ENCODE data around the gene AKAP5. TPM values are rescaled to one million over a fixed set of nuclear protein-coding genes. Genes with fewer than 3 reads are reported as not detected.

The AKAP5 gene
- polyA plus RNA-seq, 1 donor (not counting 4 experiments of a cell fraction or from before 2014, with no cell fraction given) = 0.08 TPM

DNA sequence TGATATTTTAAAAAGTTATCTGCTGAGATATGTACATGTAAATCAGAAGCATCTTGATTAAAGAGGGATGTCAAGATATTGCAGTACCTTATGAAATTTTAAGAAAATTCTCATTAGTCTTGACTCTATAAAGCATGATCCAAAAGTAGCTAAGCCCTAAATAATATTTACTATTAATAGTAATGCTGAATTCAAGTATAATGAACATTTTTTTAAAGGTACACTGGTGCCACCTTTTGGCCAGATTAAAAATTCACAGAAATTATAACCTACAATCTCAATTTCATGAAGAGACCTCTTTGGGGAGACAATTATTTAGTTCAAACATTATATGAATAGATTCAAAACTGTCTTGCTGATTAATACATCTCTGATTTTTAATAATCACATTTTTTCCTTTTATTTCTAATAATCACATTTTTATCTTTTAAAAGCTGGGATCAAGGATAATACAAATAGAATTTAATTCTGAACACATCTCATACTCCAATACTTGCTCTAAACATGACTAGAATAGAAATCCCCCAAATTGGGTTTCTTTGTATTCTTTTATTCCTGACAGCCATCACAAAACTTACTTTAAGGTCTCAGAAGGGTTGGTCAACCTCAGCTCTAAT lies 13.4 kb downstream of the AKAP5 start:
- no peaks in the 10 kb centered on the region for H3K79me2 ChIP-seq (ENCODE audit: control insufficient read depth, insufficient read depth, low read length)
- DNase-seq (ENCODE audit: low read depth, low spot score) = no peak

DNA sequence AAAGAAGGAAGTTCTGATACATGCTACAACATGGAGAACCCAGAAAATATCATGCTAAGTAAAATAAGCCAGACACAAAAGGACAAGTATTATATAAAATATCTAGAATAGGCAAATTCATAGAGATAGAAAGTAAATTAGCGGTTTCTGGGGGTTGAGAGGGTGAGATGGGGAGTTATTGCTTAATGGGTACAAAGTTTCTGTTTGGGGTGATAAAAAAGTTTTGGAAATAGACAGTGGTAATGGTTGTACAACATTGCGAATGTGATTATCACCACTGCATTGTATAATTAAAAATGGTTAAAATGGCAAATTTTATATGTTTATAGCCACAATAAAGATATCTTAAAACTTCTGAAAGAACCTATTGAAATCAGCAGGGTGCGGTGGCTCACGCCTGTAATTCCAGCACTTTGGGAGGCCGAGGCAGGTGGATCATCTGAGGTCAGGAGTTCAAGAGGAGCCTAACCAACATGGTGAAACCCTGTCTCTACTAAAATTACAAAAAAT lies 23.3 kb downstream of the AKAP5 start:
- H3K79me2 ChIP-seq (ENCODE audit: control insufficient read depth, insufficient read depth, low read length) = no peaks in the 10 kb centered on the region
- FAIRE-seq (no peak), DNase-seq (ENCODE audit: low read depth, low spot score) (no peak)
- no peak for TF ChIP-seq EZH2 (IDR thresholded peaks at IDR 0.05; ENCODE audit: low read length)
- TF ChIP-seq, protein P1, sequence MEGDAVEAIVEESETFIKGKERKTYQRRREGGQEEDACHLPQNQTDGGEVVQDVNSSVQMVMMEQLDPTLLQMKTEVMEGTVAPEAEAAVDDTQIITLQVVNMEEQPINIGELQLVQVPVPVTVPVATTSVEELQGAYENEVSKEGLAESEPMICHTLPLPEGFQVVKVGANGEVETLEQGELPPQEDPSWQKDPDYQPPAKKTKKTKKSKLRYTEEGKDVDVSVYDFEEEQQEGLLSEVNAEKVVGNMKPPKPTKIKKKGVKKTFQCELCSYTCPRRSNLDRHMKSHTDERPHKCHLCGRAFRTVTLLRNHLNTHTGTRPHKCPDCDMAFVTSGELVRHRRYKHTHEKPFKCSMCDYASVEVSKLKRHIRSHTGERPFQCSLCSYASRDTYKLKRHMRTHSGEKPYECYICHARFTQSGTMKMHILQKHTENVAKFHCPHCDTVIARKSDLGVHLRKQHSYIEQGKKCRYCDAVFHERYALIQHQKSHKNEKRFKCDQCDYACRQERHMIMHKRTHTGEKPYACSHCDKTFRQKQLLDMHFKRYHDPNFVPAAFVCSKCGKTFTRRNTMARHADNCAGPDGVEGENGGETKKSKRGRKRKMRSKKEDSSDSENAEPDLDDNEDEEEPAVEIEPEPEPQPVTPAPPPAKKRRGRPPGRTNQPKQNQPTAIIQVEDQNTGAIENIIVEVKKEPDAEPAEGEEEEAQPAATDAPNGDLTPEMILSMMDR (optimal IDR thresholded peaks at IDR 0.05 in 1 of 3, IDR thresholded peaks at IDR 0.05 in 1 of 3, conservative IDR thresholded peaks at IDR 0.05 in 1 of 3; ENCODE audit: extremely low read depth in 1 of 3, insufficient read depth in 2 of 3, low read length in 3 of 3) = no peak
- peaks cover 4 to 10% of the 10 kb centered on the region in 2 experiments for H3K36me3 ChIP-seq (ENCODE audit: control insufficient read depth in 2 of 2, extremely low read depth in 1 of 2, insufficient read depth in 2 of 2, low read length in 2 of 2)
- no peak overlapping the region for H3K4me2 ChIP-seq (ENCODE audit: control insufficient read depth, extremely low read depth, insufficient read depth, low read depth, low read length)
- H2AFZ ChIP-seq (ENCODE audit: control insufficient read depth, low read length) = no peak overlapping the region
- H3K4me1 ChIP-seq (ENCODE audit: control insufficient read depth, extremely low read depth, insufficient read depth, low read length) = no peaks in the 10 kb centered on the region
- no peaks in the 10 kb centered on the region for H3K9me1 ChIP-seq (ENCODE audit: control insufficient read depth, extremely low read depth, insufficient read depth, low read length)
- H3K9me3 ChIP-seq (ENCODE audit: control insufficient read depth, low read depth, low read length) = no peaks in the 10 kb centered on the region
- dilution Hi-C loops (cut with MboI; ENCODE audit: extremely low pct_ligation_motif_present, low sequenced_read_pairs) = no loop called here
- no peak overlapping the region for H3K9ac ChIP-seq (ENCODE audit: control insufficient read depth, extremely low read depth, insufficient read depth, low read length)
- no peak overlapping the region for H3K4me3 ChIP-seq (ENCODE audit: control insufficient read depth in 2 of 3, extremely low read depth in 1 of 3, insufficient read depth in 2 of 3, low read depth in 1 of 3, low read length in 3 of 3)
- no peaks in the 10 kb centered on the region for H3K27me3 ChIP-seq (ENCODE audit: control insufficient read depth, extremely low read depth, insufficient read depth, low read length)
- no peaks in the 10 kb centered on the region for H4K20me1 ChIP-seq (ENCODE audit: control insufficient read depth, extremely low read depth, insufficient read depth, low read length)
- no peak overlapping the region for H3K27ac ChIP-seq (ENCODE audit: control insufficient read depth, insufficient read depth, low read length)

More for the DNA sequence above, 13.4 kb downstream of the AKAP5 start:
- H3K9me1 ChIP-seq (ENCODE audit: control insufficient read depth, extremely low read depth, insufficient read depth, low read length) = no peaks in the 10 kb centered on the region
- dilution Hi-C loops (cut with MboI; ENCODE audit: extremely low pct_ligation_motif_present, low sequenced_read_pairs) = no loop called here
- H4K20me1 ChIP-seq (ENCODE audit: control insufficient read depth, extremely low read depth, insufficient read depth, low read length) = no peaks in the 10 kb centered on the region
- no peak overlapping the region for H3K9ac ChIP-seq (ENCODE audit: control insufficient read depth, extremely low read depth, insufficient read depth, low read length)
- no peak overlapping the region for H2AFZ ChIP-seq (ENCODE audit: control insufficient read depth, low read length)
- H3K27me3 ChIP-seq (ENCODE audit: control insufficient read depth, extremely low read depth, insufficient read depth, low read length) = no peaks in the 10 kb centered on the region
- no peak overlapping the region for H3K27ac ChIP-seq (ENCODE audit: control insufficient read depth, insufficient read depth, low read length)
- H3K9me3 ChIP-seq (ENCODE audit: control insufficient read depth, low read depth, low read length) = no peaks in the 10 kb centered on the region
- TF ChIP-seq, protein P1 (optimal IDR thresholded peaks at IDR 0.05 in 1 of 3, IDR thresholded peaks at IDR 0.05 in 1 of 3, conservative IDR thresholded peaks at IDR 0.05 in 1 of 3; ENCODE audit: extremely low read depth in 1 of 3, insufficient read depth in 2 of 3, low read length in 3 of 3) = no peak
- no peak for TF ChIP-seq EZH2 (IDR thresholded peaks at IDR 0.05; ENCODE audit: low read length)
- FAIRE-seq = no peak
- H3K4me2 ChIP-seq (ENCODE audit: control insufficient read depth, extremely low read depth, insufficient read depth, low read depth, low read length) = no peak overlapping the region
- H3K4me3 ChIP-seq (ENCODE audit: control insufficient read depth in 2 of 3, extremely low read depth in 1 of 3, insufficient read depth in 2 of 3, low read depth in 1 of 3, low read length in 3 of 3) = no peak overlapping the region
- no peaks in the 10 kb centered on the region for H3K4me1 ChIP-seq (ENCODE audit: control insufficient read depth, extremely low read depth, insufficient read depth, low read length)
- H3K36me3 ChIP-seq (ENCODE audit: control insufficient read depth in 2 of 2, extremely low read depth in 1 of 2, insufficient read depth in 2 of 2, low read length in 2 of 2) = no peaks in the 10 kb centered on the region

All from keratinocyte (primary cell).